Measurements from ENCODE around the gene HS3ST3A1. TPM values are rescaled to one million over a fixed set of nuclear protein-coding genes. Genes with fewer than 3 reads are reported as not detected.

HS3ST3A1 gene
- total RNA-seq, 2 experiments from 2014 or later: 0.22 to 1.2 TPM

- no peak for ATAC-seq (ENCODE audit: poor library complexity)
- H3K27ac Mint-ChIP-seq: no peak overlapping the region
- peaks cover 2% of the 10 kb centered on the region for H3K9me3 Mint-ChIP-seq
- H3K9me3 ChIP-seq (ENCODE audit: control insufficient read depth in 1 of 2, insufficient read depth in 1 of 2, low read length in 2 of 2): peaks cover 0 to 11% of the 10 kb centered on the region in 2 experiments
- intact Hi-C loops (cut with DNase I, micrococcal nuclease): no loop called here
- H3K36me3 Mint-ChIP-seq (ENCODE audit: low read depth): no peaks in the 10 kb centered on the region
- H3K27me3 ChIP-seq (ENCODE audit: control insufficient read depth in 1 of 2, insufficient read depth in 2 of 2, low read length in 2 of 2): no peaks in the 10 kb centered on the region
- CTCF ChIA-PET: interaction anchor here (1.0 kb wide), 1 partner anchor 65 kb away, joined by 4 read pairs; no protein-coding TSS in a partner anchor
- no peak for TF ChIP-seq CTCF (IDR thresholded peaks at IDR 0.05)
- peaks cover 16% of the 10 kb centered on the region for H3K27me3 Mint-ChIP-seq
- POLR2A ChIA-PET: no interaction called here
- H3K4me1 ChIP-seq (ENCODE audit: insufficient read depth, low read length): no peaks in the 10 kb centered on the region
- H3K27ac ChIP-seq (ENCODE audit: low read depth in 1 of 2, low read length in 2 of 2): no peak overlapping the region
- H3K4me3 ChIP-seq (ENCODE audit: low read length): no peak overlapping the region
- H3K4me1 Mint-ChIP-seq (ENCODE audit: low read depth): no peaks in the 10 kb centered on the region
- H3K4me3 Mint-ChIP-seq: no peak overlapping the region
- no peaks in the 10 kb centered on the region for H3K36me3 ChIP-seq (ENCODE audit: insufficient read depth, low read length)
- no peak for DNase-seq
Measured at GRCh38 chr17:13538841-13539411, 62.8 kb downstream of the HS3ST3A1 start.

- H3K4me1 Mint-ChIP-seq (ENCODE audit: low read depth): no peaks in the 10 kb centered on the region
- TF ChIP-seq CTCF (IDR thresholded peaks at IDR 0.05): no peak
- no peak overlapping the region for H3K4me3 ChIP-seq (ENCODE audit: low read length)
- peaks cover 0 to 11% of the 10 kb centered on the region in 2 experiments for H3K9me3 ChIP-seq (ENCODE audit: control insufficient read depth in 1 of 2, insufficient read depth in 1 of 2, low read length in 2 of 2)
- no peaks in the 10 kb centered on the region for H3K4me1 ChIP-seq (ENCODE audit: insufficient read depth, low read length)
- H3K36me3 Mint-ChIP-seq (ENCODE audit: low read depth): no peaks in the 10 kb centered on the region
- intact Hi-C loops (cut with DNase I, micrococcal nuclease): no loop called here
- H3K27me3 ChIP-seq (ENCODE audit: control insufficient read depth in 1 of 2, insufficient read depth in 2 of 2, low read length in 2 of 2): no peaks in the 10 kb centered on the region
- ChIA-PET POLR2A (no interaction called here), CTCF (no interaction called here)
- DNase-seq (no peak), ATAC-seq (ENCODE audit: poor library complexity) (no peak)
- no peak overlapping the region for H3K4me3 Mint-ChIP-seq
- H3K27ac Mint-ChIP-seq: no peak overlapping the region
- peaks cover 14% of the 10 kb centered on the region for H3K27me3 Mint-ChIP-seq
- H3K9me3 Mint-ChIP-seq: peaks cover 4% of the 10 kb centered on the region
- no peaks in the 10 kb centered on the region for H3K36me3 ChIP-seq (ENCODE audit: insufficient read depth, low read length)
- H3K27ac ChIP-seq (ENCODE audit: low read depth in 1 of 2, low read length in 2 of 2): no peak overlapping the region
Measured at GRCh38 chr17:13537871-13538643, 63.7 kb downstream of the HS3ST3A1 start.

GRCh38 chr17:13537167-13537731 is 64.5 kb downstream of the HS3ST3A1 start:
- Histone ChIP-seq H3K4me1 (ENCODE audit: insufficient read depth, low read length) (no peaks in the 10 kb centered on the region), H3K27me3 (ENCODE audit: control insufficient read depth in 1 of 2, insufficient read depth in 2 of 2, low read length in 2 of 2) (peaks cover 0 to 3% of the 10 kb centered on the region in 2 experiments), H3K27ac (ENCODE audit: low read depth in 1 of 2, low read length in 2 of 2) (no peak overlapping the region), H3K4me3 (ENCODE audit: low read length) (no peak overlapping the region), H3K36me3 (ENCODE audit: insufficient read depth, low read length) (no peaks in the 10 kb centered on the region), H3K9me3 (ENCODE audit: control insufficient read depth in 1 of 2, insufficient read depth in 1 of 2, low read length in 2 of 2) (peaks cover 0 to 10% of the 10 kb centered on the region in 2 experiments)
- Mint-ChIP-seq H3K4me3 (no peak overlapping the region), H3K9me3 (peaks cover 4% of the 10 kb centered on the region), H3K36me3 (ENCODE audit: low read depth) (no peaks in the 10 kb centered on the region), H3K27ac (no peak overlapping the region), H3K27me3 (peaks cover 10% of the 10 kb centered on the region), H3K4me1 (ENCODE audit: low read depth) (no peaks in the 10 kb centered on the region)
- no peak for ATAC-seq (ENCODE audit: poor library complexity)
- ChIA-PET CTCF (no interaction called here), POLR2A (no interaction called here)
- no peak for TF ChIP-seq CTCF (IDR thresholded peaks at IDR 0.05)
- intact Hi-C loops (cut with DNase I, micrococcal nuclease): no loop called here
- DNase-seq: no peak
